Astrocyte (in vitro differentiated cells and primary cell): ENCODE data around the gene RRAGC.

Experiments used
- CTCF ChIP-seq: IDR thresholded peaks from 2 replicates; pipeline ENCODE4 v1.5.1; 2011; ENCODE audit warnings: low read depth, mild to moderate bottlenecking, inconsistent platforms, low read length, moderate library complexity; ENCODE audit not compliant: insufficient read depth
- EZH2 ChIP-seq: IDR thresholded peaks from 2 replicates; pipeline ENCODE4 v1.6.1; 2012; ENCODE audit warnings: mild to moderate bottlenecking, low read length, inconsistent platforms; ENCODE audit not compliant: insufficient read depth

GRCh38 chr1:38791892-38792291 lies 67.7 kb downstream of the RRAGC start:
- no peak for TF ChIP-seq CTCF
- no peak for TF ChIP-seq EZH2
